Caco-2 (cell line): ENCODE results near the gene PCDHB8. TPM values are rescaled to one million over a fixed set of nuclear protein-coding genes. Genes with fewer than 3 reads are reported as not detected.
"Not testable (repeated sequence)": the region's sequence is repeated elsewhere in the genome, so short reads cannot be mapped to it uniquely, and the experiment has no call there.

ENCODE experiments used
- BruUV-seq: library from RNA; stranded (reverse); fragments of 400-500 nt; replicated peaks from 2 replicates; lab custom pipeline; 2021; lab: Mats Ljungman, UMichigan
- CTCF ChIA-PET: fragments of 300-600 bp; sonication (Branson Sonifier 250); formaldehyde crosslinking; loops from one replicate; lab custom pipeline; 2022; ENCODE audit warnings: antibody characterized with exemption; lab: Charles Lee
- POLR2A ChIA-PET: fragments of 300-600 bp; sonication (Branson Sonifier 250); formaldehyde crosslinking; loops from one replicate; lab custom pipeline; 2022; ENCODE audit warnings: antibody characterized with exemption; lab: Charles Lee
- DNase-seq, 2 experiments: peaks; one replicate each; pipeline versions ENCODE4 v3.0.0 to v3.0.0-alpha.2; 2020 to 2022
- H3K27me3 ChIP-seq: replicated peaks from 2 replicates; pipeline ENCODE4 v1.6.0; 2011; ENCODE audit warnings: low read length; ENCODE audit not compliant: control insufficient read depth, insufficient read depth
- H3K36me3 ChIP-seq: 2 replicates; pipeline ENCODE4 v1.5.1; 2011; ENCODE audit warnings: low read length; ENCODE audit not compliant: control insufficient read depth, insufficient read depth
- H3K4me1 ChIP-seq: fragments of 250-450 bp; sonication (Bioruptor Pico); 2 replicates; pipeline ENCODE4 v1.5.1; 2020; ENCODE audit warnings: mild to moderate bottlenecking
- H3K4me3 ChIP-seq: 2 replicates; pipeline ENCODE4 v1.5.1; 2011; ENCODE audit warnings: low read depth, mild to moderate bottlenecking, control low read depth, low read length
- H3K9me3 ChIP-seq: fragments of 250-450 bp; sonication (Bioruptor Pico); 2 replicates; pipeline ENCODE4 v1.5.1; 2020; ENCODE audit warnings: mild to moderate bottlenecking, moderate library complexity
- H3K27ac Mint-ChIP-seq: one replicate; pipeline ENCODE4 v1.8.0; 2022; ENCODE audit warnings: mixed read lengths; ENCODE audit not compliant: unreplicated experiment
- H3K27me3 Mint-ChIP-seq: one replicate; pipeline ENCODE4 v1.8.0; 2022; ENCODE audit warnings: mixed read lengths; ENCODE audit not compliant: insufficient read depth, unreplicated experiment
- H3K36me3 Mint-ChIP-seq: one replicate; pipeline ENCODE4 v1.8.0; 2022; ENCODE audit warnings: mild to moderate bottlenecking, mixed read lengths; ENCODE audit not compliant: insufficient read depth, unreplicated experiment
- H3K4me1 Mint-ChIP-seq: one replicate; pipeline ENCODE4 v1.8.0; 2022; ENCODE audit warnings: low read depth, mixed read lengths; ENCODE audit not compliant: unreplicated experiment
- H3K4me3 Mint-ChIP-seq: one replicate; pipeline ENCODE4 v1.8.0; 2022; ENCODE audit warnings: mild to moderate bottlenecking, moderate library complexity, mixed read lengths; ENCODE audit not compliant: unreplicated experiment
- H3K9me3 Mint-ChIP-seq: one replicate; pipeline ENCODE4 v1.8.0; 2022; ENCODE audit warnings: mixed read lengths; ENCODE audit not compliant: unreplicated experiment
- intact Hi-C: fragments of 100-400 bp; cut with micrococcal nuclease; formaldehyde crosslinking; loops from one replicate; pipeline ENCODE4 v1.10.0; 2022; ENCODE audit not compliant: unreplicated experiment
- total RNA-seq: library from RNA; stranded (reverse); gene quantifications from 2 replicates; pipeline ENCODE4 v1.2.3, GENCODE V29; 2022
- TF ChIP-seq, protein P1 (sequence below), 2 experiments: fragments of 200-600 bp in 1 of 2; IDR thresholded peaks; 1 replicate in 1 of 2; 2 replicates in 1 of 2; pipeline versions ENCODE4 v1.5.1 to v1.8.0; 2011 to 2022; ENCODE audit warnings: antibody characterized with exemption in 1 of 2, control low read depth in 1 of 2, inconsistent platforms in 1 of 2, low read depth in 1 of 2, low read length in 1 of 2, mild to moderate bottlenecking in 1 of 2, moderate library complexity in 1 of 2; ENCODE audit not compliant: insufficient read depth in 1 of 2, severe bottlenecking in 1 of 2, unreplicated experiment in 1 of 2

Gene PCDHB8
- total RNA-seq, 1 experiment from 2014 or later: not detected

DNA sequence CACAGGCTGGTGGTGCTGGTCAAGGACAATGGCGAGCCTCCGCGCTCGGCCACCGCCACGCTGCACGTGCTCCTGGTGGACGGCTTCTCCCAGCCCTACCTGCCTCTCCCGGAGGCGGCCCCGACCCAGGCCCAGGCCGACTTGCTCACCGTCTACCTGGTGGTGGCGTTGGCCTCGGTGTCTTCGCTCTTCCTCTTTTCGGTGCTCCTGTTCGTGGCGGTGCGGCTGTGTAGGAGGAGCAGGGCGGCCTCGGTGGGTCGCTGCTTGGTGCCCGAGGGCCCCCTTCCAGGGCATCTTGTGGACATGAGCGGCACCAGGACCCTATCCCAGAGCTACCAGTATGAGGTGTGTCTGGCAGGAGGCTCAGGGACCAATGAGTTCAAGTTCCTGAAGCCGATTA, 38.4 kb downstream of the PCDHB8 start:
- intact Hi-C loops, H3K27me3 Mint-ChIP-seq, BruUV-seq, H3K4me3 ChIP-seq, H3K4me1 Mint-ChIP-seq, H3K27ac Mint-ChIP-seq, DNase-seq, POLR2A ChIA-PET, H3K36me3 Mint-ChIP-seq, H3K4me3 Mint-ChIP-seq, CTCF ChIA-PET, H3K9me3 ChIP-seq, H3K27me3 ChIP-seq, H3K4me1 ChIP-seq, H3K36me3 ChIP-seq: not testable (repeated sequence)
- peaks cover 33% of the 10 kb centered on the region for H3K9me3 Mint-ChIP-seq

DNA sequence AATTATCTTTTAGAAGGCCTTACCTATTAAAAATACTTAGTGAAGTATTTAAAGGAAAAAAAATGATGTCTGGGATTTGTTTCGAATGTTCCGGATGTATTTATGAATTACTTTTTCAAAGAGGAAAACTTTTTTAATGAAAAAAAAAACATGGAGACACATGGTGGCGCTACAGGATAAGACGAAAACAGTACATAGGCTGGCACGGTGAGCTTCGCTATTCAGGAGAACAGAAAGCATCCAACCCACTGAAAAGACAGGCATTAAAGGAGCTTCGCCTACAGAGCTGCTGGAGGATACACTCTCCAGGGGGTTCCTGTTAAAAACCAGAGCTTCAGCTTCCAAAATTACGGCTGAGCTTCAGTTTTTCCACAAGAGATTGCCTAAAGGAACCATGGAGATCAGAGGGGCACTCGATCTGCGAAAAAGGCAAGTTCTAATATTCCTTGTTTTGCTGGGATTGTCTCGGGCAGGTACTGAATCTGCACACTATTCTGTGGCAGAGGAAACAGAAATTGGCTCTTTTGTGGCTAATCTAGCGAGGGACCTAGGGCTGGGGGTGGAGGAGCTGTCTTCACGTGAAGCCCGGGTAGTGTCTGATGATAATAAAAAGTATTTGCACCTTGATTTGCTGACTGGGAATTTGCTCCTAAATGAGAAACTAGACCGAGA, 45.7 kb downstream of the PCDHB8 start, which contains the start of gene PCDHB14:
TSS of gene PCDHB14 (plus strand) at position 232 of the 672 bp plus-strand sequence. CDS start at position 395, 163 bp downstream.
- no peak within 1 kb of the TSS for H3K27ac Mint-ChIP-seq
- H3K4me1 Mint-ChIP-seq: no peaks in the 10 kb centered on the region
- peaks cover 39% of the 10 kb centered on the region for H3K9me3 Mint-ChIP-seq
- no TSS peak for BruUV-seq
- H3K36me3 Mint-ChIP-seq: no peaks in the 10 kb centered on the region
- Histone ChIP-seq H3K4me3 (peak within 1 kb of the TSS; percentile 32), H3K9me3 (peaks cover 5% of the 10 kb centered on the region; the same call in 1 of the 2 replicates), H3K36me3 (no peaks in the 10 kb centered on the region), H3K4me1 (no peaks in the 10 kb centered on the region), H3K27me3 (no peaks in the 10 kb centered on the region)
- H3K27me3 Mint-ChIP-seq: no peaks in the 10 kb centered on the region
- TF ChIP-seq, protein P1, sequence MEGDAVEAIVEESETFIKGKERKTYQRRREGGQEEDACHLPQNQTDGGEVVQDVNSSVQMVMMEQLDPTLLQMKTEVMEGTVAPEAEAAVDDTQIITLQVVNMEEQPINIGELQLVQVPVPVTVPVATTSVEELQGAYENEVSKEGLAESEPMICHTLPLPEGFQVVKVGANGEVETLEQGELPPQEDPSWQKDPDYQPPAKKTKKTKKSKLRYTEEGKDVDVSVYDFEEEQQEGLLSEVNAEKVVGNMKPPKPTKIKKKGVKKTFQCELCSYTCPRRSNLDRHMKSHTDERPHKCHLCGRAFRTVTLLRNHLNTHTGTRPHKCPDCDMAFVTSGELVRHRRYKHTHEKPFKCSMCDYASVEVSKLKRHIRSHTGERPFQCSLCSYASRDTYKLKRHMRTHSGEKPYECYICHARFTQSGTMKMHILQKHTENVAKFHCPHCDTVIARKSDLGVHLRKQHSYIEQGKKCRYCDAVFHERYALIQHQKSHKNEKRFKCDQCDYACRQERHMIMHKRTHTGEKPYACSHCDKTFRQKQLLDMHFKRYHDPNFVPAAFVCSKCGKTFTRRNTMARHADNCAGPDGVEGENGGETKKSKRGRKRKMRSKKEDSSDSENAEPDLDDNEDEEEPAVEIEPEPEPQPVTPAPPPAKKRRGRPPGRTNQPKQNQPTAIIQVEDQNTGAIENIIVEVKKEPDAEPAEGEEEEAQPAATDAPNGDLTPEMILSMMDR (IDR thresholded peaks at IDR 0.05; ENCODE audit: insufficient read depth in 1 of 2, low read depth in 1 of 2, low read length in 1 of 2, severe bottlenecking in 1 of 2, unreplicated experiment in 1 of 2): peak; percentile 21 to 29
- intact Hi-C loops: loop anchor here (1.0 kb wide), 3 partner anchors 302 to 341 kb away; no protein-coding TSS in a partner anchor
- DNase-seq: peak in 1 of 2 experiments; percentile 28
- ChIA-PET POLR2A (interaction anchor here (0.9 kb wide), 1 partner anchor 97 kb away, joined by 3 read pairs; no protein-coding TSS in a partner anchor), CTCF (interaction anchor here (0.6 to 1.5 kb wide), 7 partner anchors 97 to 369 kb away, joined by 4 to 11 read pairs (median 5); partner anchors contain the start of genes PCDHGA10, PCDHGB5 and TAF7)
- peak within 1 kb of the TSS; percentile 58 for H3K4me3 Mint-ChIP-seq

DNA sequence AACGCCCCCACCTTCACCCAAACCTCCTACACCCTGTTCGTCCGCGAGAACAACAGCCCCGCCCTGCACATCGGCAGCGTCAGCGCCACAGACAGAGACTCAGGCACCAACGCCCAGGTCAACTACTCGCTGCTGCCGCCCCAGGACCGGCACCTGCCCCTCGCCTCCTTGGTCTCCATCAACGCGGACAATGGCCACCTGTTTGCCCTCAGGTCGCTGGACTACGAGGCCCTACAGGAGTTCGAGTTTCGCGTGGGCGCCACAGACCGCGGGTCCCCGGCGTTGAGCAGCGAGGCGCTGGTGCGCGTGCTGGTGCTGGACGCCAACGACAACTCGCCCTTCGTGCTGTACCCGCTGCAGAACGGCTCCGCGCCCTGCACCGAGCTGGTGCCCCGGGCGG, 47.3 kb downstream of the PCDHB8 start:
- POLR2A ChIA-PET, H3K4me3 Mint-ChIP-seq, BruUV-seq, DNase-seq, H3K4me1 ChIP-seq, H3K27me3 ChIP-seq, H3K4me1 Mint-ChIP-seq, H3K27ac Mint-ChIP-seq, H3K9me3 ChIP-seq, H3K27me3 Mint-ChIP-seq, intact Hi-C loops, CTCF ChIA-PET, H3K36me3 ChIP-seq, H3K36me3 Mint-ChIP-seq, H3K4me3 ChIP-seq: not testable (repeated sequence)
- H3K9me3 Mint-ChIP-seq: peaks cover 40% of the 10 kb centered on the region

DNA sequence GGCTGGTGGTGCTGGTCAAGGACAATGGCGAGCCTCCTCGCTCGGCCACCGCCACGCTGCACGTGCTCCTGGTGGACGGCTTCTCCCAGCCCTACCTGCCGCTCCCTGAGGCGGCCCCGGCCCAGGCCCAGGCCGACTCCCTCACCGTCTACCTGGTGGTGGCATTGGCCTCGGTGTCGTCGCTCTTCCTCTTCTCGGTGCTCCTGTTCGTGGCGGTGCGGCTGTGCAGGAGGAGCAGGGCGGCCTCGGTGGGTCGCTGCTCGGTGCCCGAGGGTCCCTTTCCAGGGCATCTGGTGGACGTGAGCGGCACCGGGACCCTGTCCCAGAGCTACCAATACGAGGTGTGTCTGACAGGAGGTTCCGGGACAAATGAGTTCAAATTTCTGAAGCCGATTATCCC, 47.8 kb downstream of the PCDHB8 start:
- DNase-seq, H3K36me3 ChIP-seq, H3K36me3 Mint-ChIP-seq, intact Hi-C loops, POLR2A ChIA-PET, H3K4me3 Mint-ChIP-seq, H3K27me3 ChIP-seq, H3K9me3 ChIP-seq, H3K4me3 ChIP-seq, H3K27me3 Mint-ChIP-seq, H3K27ac Mint-ChIP-seq, BruUV-seq, CTCF ChIA-PET, H3K4me1 Mint-ChIP-seq, H3K4me1 ChIP-seq: not testable (repeated sequence)
- peaks cover 34% of the 10 kb centered on the region for H3K9me3 Mint-ChIP-seq

Other genes starting within 250 kb of the PCDHB8 start
- not detected in 2 replicates for gene PCDHAC2, start 211.3 kb upstream of the PCDHB8 start, total RNA-seq
- gene PCDHB1, start 126.4 kb upstream of the PCDHB8 start, total RNA-seq: not detected in 2 replicates
- 0.20 and 0.21 TPM in 2 replicates for gene PCDHB2, start 83.2 kb upstream of the PCDHB8 start, total RNA-seq
- not detected in 2 replicates for gene PCDHB3, start 77.3 kb upstream of the PCDHB8 start, total RNA-seq
- not detected in 2 replicates for gene PCDHB4, start 56.0 kb upstream of the PCDHB8 start, total RNA-seq
- gene PCDHB5, start 42.6 kb upstream of the PCDHB8 start, total RNA-seq: not detected in 2 replicates
- gene PCDHB6, start 27.7 kb upstream of the PCDHB8 start, total RNA-seq: not detected in 2 replicates
- gene PCDHB7, start 5.1 kb upstream of the PCDHB8 start, total RNA-seq: not detected in 2 replicates
- 0.07 TPM in 1 of 2 replicates, not detected in the other for gene PCDHB16, start 4.6 kb downstream of the PCDHB8 start, total RNA-seq
- gene PCDHB9, start 9.4 kb downstream of the PCDHB8 start, total RNA-seq: not detected in 2 replicates
- gene PCDHB10, start 14.6 kb downstream of the PCDHB8 start, total RNA-seq: 0.09 TPM in 1 of 2 replicates, not detected in the other
- 0.12 TPM in 1 of 2 replicates, not detected in the other for gene PCDHB11, start 21.8 kb downstream of the PCDHB8 start, total RNA-seq
- 0.12 TPM in 1 of 2 replicates, not detected in the other for gene PCDHB12, start 30.9 kb downstream of the PCDHB8 start, total RNA-seq
- gene PCDHB13, start 36.1 kb downstream of the PCDHB8 start, total RNA-seq: 0.12 TPM in 1 of 2 replicates, not detected in the other
- gene PCDHB14, start 45.6 kb downstream of the PCDHB8 start, total RNA-seq: 0.41 and 0.44 TPM in 2 replicates
- 0.21 TPM in 1 of 2 replicates, not detected in the other for gene PCDHB15, start 67.6 kb downstream of the PCDHB8 start, total RNA-seq
- gene SLC25A2, start 126.3 kb downstream of the PCDHB8 start, total RNA-seq: 0.64 and 0.67 TPM in 2 replicates
- gene TAF7, start 143.0 kb downstream of the PCDHB8 start, total RNA-seq: 77.2 and 78.7 TPM in 2 replicates
- gene PCDHGA1, start 152.7 kb downstream of the PCDHB8 start, total RNA-seq: 0.64 and 1.1 TPM in 2 replicates
- 0.20 and 0.23 TPM in 2 replicates for gene PCDHGA2, start 161.0 kb downstream of the PCDHB8 start, total RNA-seq
- 0.11 TPM in 1 of 2 replicates, not detected in the other for gene PCDHGA3, start 166.0 kb downstream of the PCDHB8 start, total RNA-seq
- gene PCDHGB1, start 172.3 kb downstream of the PCDHB8 start, total RNA-seq: 0.60 and 0.66 TPM in 2 replicates
- gene PCDHGA4, start 177.2 kb downstream of the PCDHB8 start, total RNA-seq: 0.49 and 0.54 TPM in 2 replicates
- 1.00 and 1.3 TPM in 2 replicates for gene PCDHGB2, start 182.2 kb downstream of the PCDHB8 start, total RNA-seq
- gene PCDHGA5, start 186.4 kb downstream of the PCDHB8 start, total RNA-seq: 0.57 and 0.72 TPM in 2 replicates
- gene PCDHGB3, start 192.5 kb downstream of the PCDHB8 start, total RNA-seq: 0.54 and 0.60 TPM in 2 replicates
- gene PCDHGA6, start 196.1 kb downstream of the PCDHB8 start, total RNA-seq: 0.49 and 0.79 TPM in 2 replicates
- gene PCDHGA7, start 205.0 kb downstream of the PCDHB8 start, total RNA-seq: 0.09 and 0.43 TPM in 2 replicates
- 0.12 and 0.14 TPM in 2 replicates for gene PCDHGB4, start 209.9 kb downstream of the PCDHB8 start, total RNA-seq
- gene PCDHGA8, start 214.8 kb downstream of the PCDHB8 start, total RNA-seq: 0.14 and 0.18 TPM in 2 replicates
- gene PCDHGB5, start 220.2 kb downstream of the PCDHB8 start, total RNA-seq: 13.2 and 13.4 TPM in 2 replicates
- gene PCDHGA9, start 225.0 kb downstream of the PCDHB8 start, total RNA-seq: 2.8 and 4.4 TPM in 2 replicates
- gene PCDHGB6, start 230.2 kb downstream of the PCDHB8 start, total RNA-seq: 2.5 and 2.8 TPM in 2 replicates
- gene PCDHGA10, start 235.2 kb downstream of the PCDHB8 start, total RNA-seq: 2.9 and 3.6 TPM in 2 replicates
- gene PCDHGB7, start 239.9 kb downstream of the PCDHB8 start, total RNA-seq: 2.3 and 2.4 TPM in 2 replicates
- 1.2 and 1.9 TPM in 2 replicates for gene PCDHGA11, start 243.3 kb downstream of the PCDHB8 start, total RNA-seq